ENCODE data around the gene TNNT3. TPM values are rescaled to one million over a fixed set of nuclear protein-coding genes. Genes with fewer than 3 reads are reported as not detected.

The TNNT3 gene
- total RNA-seq, 1 donor from 2014 or later: not detected

GRCh38 chr11:1942558-1943260 is 23.2 kb downstream of the TNNT3 start:
- peaks cover 18% of the 10 kb centered on the region for H3K27me3 Mint-ChIP-seq (ENCODE audit: unreplicated experiment)
- no peaks in the 10 kb centered on the region for H3K9me3 Mint-ChIP-seq (ENCODE audit: unreplicated experiment)
- no peak overlapping the region for H3K4me3 Mint-ChIP-seq (ENCODE audit: unreplicated experiment)
- no peak overlapping the region for H3K27ac Mint-ChIP-seq (ENCODE audit: unreplicated experiment)
- no peak for TF ChIP-seq CTCF (IDR thresholded peaks at IDR 0.05; ENCODE audit: unreplicated experiment)
- peaks cover 5% of the 10 kb centered on the region for H3K36me3 Mint-ChIP-seq (ENCODE audit: low read depth, unreplicated experiment)
- DNase-seq (ENCODE audit: low spot score): peak; percentile 1
- peaks cover 6% of the 10 kb centered on the region for H3K4me1 Mint-ChIP-seq (ENCODE audit: unreplicated experiment)

GRCh38 chr11:1943576-1943975 is 24.1 kb downstream of the TNNT3 start:
- Mint-ChIP-seq H3K27ac (ENCODE audit: unreplicated experiment) (no peak overlapping the region), H3K9me3 (ENCODE audit: unreplicated experiment) (no peaks in the 10 kb centered on the region), H3K4me1 (ENCODE audit: unreplicated experiment) (peaks cover 6% of the 10 kb centered on the region), H3K36me3 (ENCODE audit: low read depth, unreplicated experiment) (peaks cover 5% of the 10 kb centered on the region), H3K4me3 (ENCODE audit: unreplicated experiment) (no peak overlapping the region), H3K27me3 (ENCODE audit: unreplicated experiment) (peaks cover 18% of the 10 kb centered on the region)
- DNase-seq (ENCODE audit: low spot score): no peak
- no peak for TF ChIP-seq CTCF (IDR thresholded peaks at IDR 0.05; ENCODE audit: unreplicated experiment)

- peaks cover 18% of the 10 kb centered on the region for H3K27me3 Mint-ChIP-seq (ENCODE audit: unreplicated experiment)
- no peak for DNase-seq (ENCODE audit: low spot score)
- H3K36me3 Mint-ChIP-seq (ENCODE audit: low read depth, unreplicated experiment): peaks cover 5% of the 10 kb centered on the region
- H3K9me3 Mint-ChIP-seq (ENCODE audit: unreplicated experiment): no peaks in the 10 kb centered on the region
- H3K4me1 Mint-ChIP-seq (ENCODE audit: unreplicated experiment): peaks cover 6% of the 10 kb centered on the region
- H3K27ac Mint-ChIP-seq (ENCODE audit: unreplicated experiment): no peak overlapping the region
- no peak overlapping the region for H3K4me3 Mint-ChIP-seq (ENCODE audit: unreplicated experiment)
- no peak for TF ChIP-seq CTCF (IDR thresholded peaks at IDR 0.05; ENCODE audit: unreplicated experiment)
Measured at GRCh38 chr11:1943977-1944376, 24.5 kb downstream of the TNNT3 start.

- no peak for DNase-seq (ENCODE audit: low spot score)
- no peak within 1 kb of the TSS for H3K27ac Mint-ChIP-seq (ENCODE audit: unreplicated experiment)
- H3K27me3 Mint-ChIP-seq (ENCODE audit: unreplicated experiment): peaks cover 7% of the 10 kb centered on the region
- no peak for TF ChIP-seq CTCF (IDR thresholded peaks at IDR 0.05; ENCODE audit: unreplicated experiment)
- H3K36me3 Mint-ChIP-seq (ENCODE audit: low read depth, unreplicated experiment): no peaks in the 10 kb centered on the region
- H3K9me3 Mint-ChIP-seq (ENCODE audit: unreplicated experiment): no peaks in the 10 kb centered on the region
- H3K4me1 Mint-ChIP-seq (ENCODE audit: unreplicated experiment): no peaks in the 10 kb centered on the region
- H3K4me3 Mint-ChIP-seq (ENCODE audit: unreplicated experiment): no peak within 1 kb of the TSS
Measured at GRCh38 chr11:1946812-1947484, 27.4 kb downstream of the TNNT3 start, which contains the start of gene MRPL23. MRPL23 (plus strand) TSS chr11:1947332; CDS start chr11:1947363, 31 bp downstream.

All from endothelial cell (in vitro differentiated cells).